DND-41 (cell line): ENCODE measurements around the gene ATR.

Experiments
- ATAC-seq: fragments of 200-7000 bp; cut with Tn5 transposase; 3 replicates; pipeline ENCODE4 v1.9.1; 2021; ENCODE audit warnings: low read depth; ENCODE audit not compliant: insufficient read depth
- DNase-seq: peaks from one replicate; pipeline ENCODE4 v3.0.0-alpha.2; 2020
- H2AFZ ChIP-seq: 2 replicates; pipeline ENCODE4 v1.6.0; 2012; ENCODE audit warnings: low read depth, low read length
- H3K27ac ChIP-seq: 2 replicates; pipeline ENCODE4 v1.5.1; 2012; ENCODE audit warnings: low read length, inconsistent platforms
- H3K27me3 ChIP-seq: fragments of 200-600 bp; sonication (generic); 2 replicates; pipeline ENCODE4 v1.6.0; 2012; ENCODE audit warnings: low read length, mild to moderate bottlenecking, inconsistent platforms; ENCODE audit not compliant: insufficient read depth, poor library complexity
- H3K36me3 ChIP-seq: 2 replicates; pipeline ENCODE4 v1.5.1; 2012; ENCODE audit warnings: low read length, inconsistent platforms; ENCODE audit not compliant: insufficient read depth
- H3K4me1 ChIP-seq: 2 replicates; pipeline ENCODE4 v1.5.1; 2012; ENCODE audit warnings: mild to moderate bottlenecking, low read length; ENCODE audit not compliant: insufficient read depth
- H3K4me2 ChIP-seq: 2 replicates; pipeline ENCODE4 v1.6.0; 2012; ENCODE audit warnings: mild to moderate bottlenecking, moderate library complexity, low read length, inconsistent platforms; ENCODE audit not compliant: insufficient read depth
- H3K4me3 ChIP-seq, 2 experiments: fragments of 200-600 bp in 1 of 2; shearing (Covaris generic) in 1 of 2; 2 replicates each; pipeline ENCODE4 v1.5.1; 2012 to 2016; ENCODE audit warnings: inconsistent platforms in 2 of 2, low read length in 2 of 2, mild to moderate bottlenecking in 2 of 2, low read depth in 1 of 2, moderate library complexity in 1 of 2
- H3K79me2 ChIP-seq: 2 replicates; pipeline ENCODE4 v1.6.0; 2012; ENCODE audit warnings: low read length, inconsistent platforms; ENCODE audit not compliant: insufficient read depth
- H3K9ac ChIP-seq: 2 replicates; pipeline ENCODE4 v1.6.0; 2012; ENCODE audit warnings: low read depth, mild to moderate bottlenecking, inconsistent platforms, low read length, moderate library complexity
- H3K9me3 ChIP-seq: 2 replicates; pipeline ENCODE4 v1.5.1; 2012; ENCODE audit warnings: low read length, moderate library complexity, mild to moderate bottlenecking, inconsistent platforms; ENCODE audit not compliant: insufficient read depth, severe bottlenecking
- H4K20me1 ChIP-seq: 2 replicates; pipeline ENCODE4 v1.6.0; 2012; ENCODE audit warnings: low read length; ENCODE audit not compliant: insufficient read depth
- EZH2 ChIP-seq: IDR thresholded peaks from 3 replicates; pipeline ENCODE4 v1.6.1; 2012; ENCODE audit warnings: borderline replicate concordance, low read depth, mild to moderate bottlenecking, moderate library complexity, low read length, inconsistent platforms; ENCODE audit not compliant: severe bottlenecking
- TF ChIP-seq, protein P1 (sequence below): IDR thresholded peaks from 2 replicates; pipeline ENCODE4 v1.5.1; 2012; ENCODE audit warnings: borderline replicate concordance, low read length, moderate library complexity, mild to moderate bottlenecking; ENCODE audit not compliant: poor library complexity, severe bottlenecking; ENCODE audit errors: extremely low read depth

The ATR gene

DNA sequence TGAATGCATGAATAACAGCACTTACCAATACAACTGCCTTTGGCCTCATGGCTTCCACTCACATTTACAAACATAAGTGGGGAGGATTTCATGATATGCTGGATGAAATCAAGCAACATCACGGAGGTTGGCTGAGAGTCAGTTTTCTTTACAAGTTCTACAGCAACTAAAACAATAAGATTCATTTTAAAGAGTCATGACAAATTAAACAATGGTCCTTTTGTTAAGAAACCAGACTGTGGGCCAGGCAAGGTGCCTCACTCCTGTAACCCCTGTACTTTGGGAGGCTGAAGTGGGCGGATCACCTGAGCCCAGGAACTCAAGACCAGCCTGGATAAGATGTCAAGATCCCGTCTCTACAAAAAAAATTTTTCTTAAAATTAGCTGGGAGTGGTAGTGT is 12.4 kb downstream of the ATR start:
- H3K27ac ChIP-seq = no peak overlapping the region
- DNase-seq (no peak), ATAC-seq (no peak)
- peaks cover 46% of the 10 kb centered on the region for H3K79me2 ChIP-seq
- no peak overlapping the region for H3K4me2 ChIP-seq
- H3K4me3 ChIP-seq = no peak overlapping the region
- H4K20me1 ChIP-seq = peaks cover 11% of the 10 kb centered on the region; the same call in 1 of the 2 replicates
- no peak overlapping the region for H2AFZ ChIP-seq
- no peaks in the 10 kb centered on the region for H3K4me1 ChIP-seq
- peaks cover 46% of the 10 kb centered on the region for H3K36me3 ChIP-seq
- H3K27me3 ChIP-seq = no peaks in the 10 kb centered on the region
- H3K9ac ChIP-seq = no peak overlapping the region
- no peaks in the 10 kb centered on the region for H3K9me3 ChIP-seq
- TF ChIP-seq, protein P1, sequence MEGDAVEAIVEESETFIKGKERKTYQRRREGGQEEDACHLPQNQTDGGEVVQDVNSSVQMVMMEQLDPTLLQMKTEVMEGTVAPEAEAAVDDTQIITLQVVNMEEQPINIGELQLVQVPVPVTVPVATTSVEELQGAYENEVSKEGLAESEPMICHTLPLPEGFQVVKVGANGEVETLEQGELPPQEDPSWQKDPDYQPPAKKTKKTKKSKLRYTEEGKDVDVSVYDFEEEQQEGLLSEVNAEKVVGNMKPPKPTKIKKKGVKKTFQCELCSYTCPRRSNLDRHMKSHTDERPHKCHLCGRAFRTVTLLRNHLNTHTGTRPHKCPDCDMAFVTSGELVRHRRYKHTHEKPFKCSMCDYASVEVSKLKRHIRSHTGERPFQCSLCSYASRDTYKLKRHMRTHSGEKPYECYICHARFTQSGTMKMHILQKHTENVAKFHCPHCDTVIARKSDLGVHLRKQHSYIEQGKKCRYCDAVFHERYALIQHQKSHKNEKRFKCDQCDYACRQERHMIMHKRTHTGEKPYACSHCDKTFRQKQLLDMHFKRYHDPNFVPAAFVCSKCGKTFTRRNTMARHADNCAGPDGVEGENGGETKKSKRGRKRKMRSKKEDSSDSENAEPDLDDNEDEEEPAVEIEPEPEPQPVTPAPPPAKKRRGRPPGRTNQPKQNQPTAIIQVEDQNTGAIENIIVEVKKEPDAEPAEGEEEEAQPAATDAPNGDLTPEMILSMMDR = no peak
- no peak for TF ChIP-seq EZH2

DNA sequence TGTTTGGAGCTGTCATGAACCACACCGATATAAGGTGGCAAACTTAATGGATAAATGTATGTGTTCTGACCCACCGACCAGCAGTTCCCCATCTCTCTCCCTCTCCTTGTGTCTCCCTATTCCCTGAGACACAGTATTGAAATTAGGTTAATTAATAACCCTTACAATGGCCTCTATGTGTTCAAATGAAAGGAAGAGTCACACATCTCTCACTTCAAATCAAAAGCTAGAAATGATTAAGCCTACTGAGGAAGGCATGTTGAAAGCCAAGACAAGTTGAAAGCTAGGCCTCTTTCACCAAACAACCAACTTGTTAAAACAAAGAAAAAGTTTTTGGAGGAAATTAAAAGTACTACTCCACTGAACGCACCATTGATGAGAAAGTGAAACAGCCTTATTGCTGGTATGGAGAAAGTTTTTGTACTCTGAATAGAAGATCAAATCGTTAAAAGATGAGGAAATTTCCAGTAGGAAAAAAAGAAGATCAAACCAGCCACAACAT is 15.0 kb downstream of the ATR start:
- TF ChIP-seq, protein P1 = no peak
- no peak for TF ChIP-seq EZH2

DNA sequence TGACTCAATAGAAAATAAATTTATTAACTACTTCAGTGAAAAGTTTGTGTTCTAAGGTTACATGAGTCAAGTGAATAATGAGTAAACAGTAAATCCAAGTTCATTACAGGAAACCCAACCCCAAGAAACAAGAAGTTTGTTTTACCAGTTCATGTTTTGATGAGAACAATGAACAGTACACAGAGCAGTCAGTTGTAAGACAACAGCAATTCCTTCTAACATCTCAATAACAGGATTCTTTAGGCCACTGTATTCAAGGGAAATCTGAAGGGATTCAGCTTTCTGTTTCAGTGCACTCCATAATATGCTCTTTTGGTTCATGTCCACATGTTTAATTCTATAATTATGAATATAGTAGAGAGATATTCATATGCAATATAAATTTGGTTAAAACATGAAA is 18.4 kb downstream of the ATR start:
- Histone ChIP-seq H3K9me3 (no peaks in the 10 kb centered on the region), H3K4me3 (no peak overlapping the region), H3K79me2 (peaks cover 3% of the 10 kb centered on the region; the same call in 1 of the 2 replicates), H3K4me1 (no peaks in the 10 kb centered on the region), H4K20me1 (no peaks in the 10 kb centered on the region), H3K9ac (no peak overlapping the region), H3K4me2 (no peak overlapping the region), H2AFZ (no peak overlapping the region), H3K27me3 (no peaks in the 10 kb centered on the region), H3K36me3 (peaks cover 80% of the 10 kb centered on the region), H3K27ac (no peak overlapping the region)
- ATAC-seq = no peak
- TF ChIP-seq, protein P1 = no peak
- TF ChIP-seq EZH2 = no peak
- no peak for DNase-seq

More for the DNA sequence above, 15.0 kb downstream of the ATR start:
- Histone ChIP-seq H3K79me2 (peaks cover 28% of the 10 kb centered on the region), H3K9ac (no peak overlapping the region), H3K27ac (no peak overlapping the region), H3K4me1 (no peaks in the 10 kb centered on the region), H3K36me3 (peaks cover 62% of the 10 kb centered on the region), H3K27me3 (no peaks in the 10 kb centered on the region), H3K4me3 (no peak overlapping the region), H4K20me1 (peaks cover 4% of the 10 kb centered on the region; the same call in 1 of the 2 replicates), H3K9me3 (no peaks in the 10 kb centered on the region), H2AFZ (no peak overlapping the region), H3K4me2 (no peak overlapping the region)
- ATAC-seq (no peak), DNase-seq (no peak)
